AG09319 (cell line): ENCODE measurements around the gene COX20.

ENCODE experiments used
- DNase-seq: peaks from one replicate; pipeline ENCODE4 v3.0.0-alpha.2; 2010; ENCODE audit warnings: low read depth; ENCODE audit errors: extremely low read depth
- CTCF ChIP-seq: IDR thresholded peaks from 2 replicates; pipeline ENCODE4 v1.5.1; 2011; ENCODE audit warnings: low read depth, mild to moderate bottlenecking, inconsistent platforms, low read length, moderate library complexity

The COX20 gene

GRCh38 chr1:244851546-244852231 is 16.2 kb downstream of the COX20 start:
- DNase-seq, result no peak
- TF ChIP-seq CTCF, result no peak

- TF ChIP-seq CTCF, result no peak
- DNase-seq, result no peak
Measured at GRCh38 chr1:244852694-244853093, 17.2 kb downstream of the COX20 start.

GRCh38 chr1:244854166-244854565 is 18.7 kb downstream of the COX20 start:
- no peak for DNase-seq
- no peak for TF ChIP-seq CTCF

GRCh38 chr1:244854865-244855578 is 19.6 kb downstream of the COX20 start:
- TF ChIP-seq CTCF, result no peak
- DNase-seq, result no peak

- no peak for TF ChIP-seq CTCF
- DNase-seq, result no peak
Measured at GRCh38 chr1:244857761-244858160, 22.3 kb downstream of the COX20 start.

GRCh38 chr1:244858357-244858756 is 22.9 kb downstream of the COX20 start:
- no peak for DNase-seq
- no peak for TF ChIP-seq CTCF

GRCh38 chr1:244860078-244860477 is 24.6 kb downstream of the COX20 start:
- no peak for TF ChIP-seq CTCF
- DNase-seq, result no peak
